GM21786 (cell line): ENCODE measurements around the gene ZNF229.
"Not testable (repeated sequence)": the region's sequence is repeated elsewhere in the genome, so short reads cannot be mapped to it uniquely, and the experiment has no call there.

Experiments used
- ATAC-seq: cut with Tn5 transposase; IDR thresholded peaks from one replicate; pipeline ENCODE4 v1.9.1; 2021; ENCODE audit not compliant: unreplicated experiment

The ZNF229 gene

DNA sequence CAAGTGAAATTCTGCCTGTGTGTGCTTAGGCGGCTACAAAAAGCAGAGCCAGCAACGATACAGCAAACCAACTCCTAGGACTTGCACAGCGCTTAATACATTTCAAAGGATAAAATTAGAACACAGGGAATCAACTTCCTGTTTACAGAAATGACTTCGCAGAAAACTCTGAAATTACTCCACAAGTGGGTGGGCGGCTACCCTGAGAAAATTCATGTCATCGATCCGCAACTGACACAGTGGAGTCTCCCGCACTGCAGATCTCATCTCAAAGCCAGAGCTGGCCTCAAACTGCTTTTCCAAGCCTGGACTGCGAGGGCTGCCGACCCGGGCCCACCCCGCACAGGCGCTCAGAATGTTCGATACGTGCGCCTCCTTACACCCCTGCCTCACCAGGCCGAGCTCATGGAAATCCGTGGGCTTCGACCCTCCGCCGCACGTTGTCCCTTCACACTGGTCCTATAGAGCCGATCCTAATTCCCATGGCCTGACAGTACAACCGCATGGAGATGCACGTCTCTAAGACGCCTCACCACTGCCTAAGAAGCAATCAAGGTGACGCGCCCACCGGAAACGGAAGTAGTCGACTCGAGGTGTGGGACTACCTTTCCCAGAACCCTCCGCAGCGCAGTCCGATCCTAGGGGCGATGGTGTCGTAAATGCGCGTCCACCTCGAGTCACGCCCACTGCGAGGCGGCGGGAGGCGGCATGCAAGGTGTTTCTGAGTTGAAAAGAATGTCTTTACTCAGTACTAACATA, at the start of gene ZNF229:
TSS of gene ZNF229 (minus strand) at position 557 of the 759 bp plus-strand sequence. CDS start 5,625 bp downstream, outside the sequence.
- no peak for ATAC-seq

DNA sequence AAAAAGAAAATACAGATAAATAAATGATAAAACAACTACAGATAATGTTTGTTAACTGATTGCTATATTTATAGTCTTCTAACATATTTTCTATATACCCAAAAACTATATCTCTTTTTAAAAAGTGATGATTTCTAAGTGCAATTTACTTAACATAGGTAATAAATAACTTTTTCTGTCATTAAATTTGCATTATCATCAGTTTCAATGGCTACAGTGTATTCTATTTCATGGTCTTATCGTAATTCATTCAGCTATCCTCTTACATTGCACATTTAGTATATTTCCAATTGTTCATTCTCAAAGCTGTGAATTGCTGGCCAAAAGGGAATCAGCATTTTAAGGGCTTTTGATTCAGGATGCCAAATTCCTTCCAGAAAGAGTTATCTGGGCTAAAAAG, 48.4 kb upstream of the ZNF229 start:
- no peak for ATAC-seq

DNA sequence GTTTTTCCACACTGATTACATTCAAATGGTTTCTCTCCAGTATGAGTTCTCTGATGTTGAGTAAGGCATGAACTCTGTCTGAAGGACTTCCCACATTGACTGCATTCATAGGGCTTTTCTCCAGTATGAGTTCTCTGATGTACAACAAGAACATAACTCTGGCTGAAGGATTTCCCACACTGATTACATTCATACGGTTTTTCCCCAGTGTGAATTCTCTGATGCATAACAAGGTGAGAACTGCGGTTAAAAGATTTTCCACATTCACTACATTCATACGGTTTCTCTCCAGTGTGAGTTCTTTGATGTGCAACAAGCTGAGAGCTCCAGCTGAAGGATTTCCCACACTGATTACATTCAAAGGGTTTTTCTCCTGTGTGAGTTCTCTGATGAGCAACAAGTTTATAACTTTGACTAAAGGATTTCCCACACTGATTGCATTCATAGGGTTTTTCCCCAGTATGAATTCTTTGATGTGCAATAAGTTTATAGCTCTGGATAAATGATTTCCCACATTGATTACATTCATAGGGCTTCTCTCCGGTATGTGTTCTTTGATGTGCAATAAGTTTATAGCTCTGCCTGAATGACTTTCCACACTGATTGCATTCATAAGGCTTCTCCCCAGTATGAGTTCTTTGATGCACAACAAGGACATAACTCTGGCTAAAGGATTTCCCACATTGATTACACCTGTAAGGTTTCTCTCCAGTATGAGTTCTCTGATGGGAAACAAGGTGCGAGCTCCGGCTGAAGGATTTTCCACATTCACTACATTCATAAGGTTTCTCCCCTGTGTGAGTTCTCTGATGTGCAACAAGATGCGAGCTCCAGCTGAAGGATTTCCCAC, 28.5 kb upstream of the ZNF229 start:
- no peak for ATAC-seq

DNA sequence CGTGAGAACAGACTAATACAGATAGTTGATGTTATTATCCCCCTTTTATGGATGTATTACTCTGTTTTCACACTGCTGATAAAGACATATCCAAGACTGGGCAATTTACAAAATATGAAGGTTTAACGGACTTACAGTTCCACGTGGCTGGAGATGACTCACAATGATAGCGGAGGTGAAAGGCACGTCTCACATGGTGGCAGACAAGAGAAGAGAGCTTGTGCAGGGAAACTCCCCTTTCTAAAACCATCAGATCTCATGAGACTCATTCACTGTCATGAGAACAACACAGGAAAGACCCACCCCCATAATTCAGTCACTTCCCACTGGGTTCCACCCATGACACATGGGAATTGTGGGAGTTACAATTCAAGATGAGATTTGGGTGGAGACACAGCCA, 20.5 kb upstream of the ZNF229 start:
- ATAC-seq: not testable (repeated sequence)

DNA sequence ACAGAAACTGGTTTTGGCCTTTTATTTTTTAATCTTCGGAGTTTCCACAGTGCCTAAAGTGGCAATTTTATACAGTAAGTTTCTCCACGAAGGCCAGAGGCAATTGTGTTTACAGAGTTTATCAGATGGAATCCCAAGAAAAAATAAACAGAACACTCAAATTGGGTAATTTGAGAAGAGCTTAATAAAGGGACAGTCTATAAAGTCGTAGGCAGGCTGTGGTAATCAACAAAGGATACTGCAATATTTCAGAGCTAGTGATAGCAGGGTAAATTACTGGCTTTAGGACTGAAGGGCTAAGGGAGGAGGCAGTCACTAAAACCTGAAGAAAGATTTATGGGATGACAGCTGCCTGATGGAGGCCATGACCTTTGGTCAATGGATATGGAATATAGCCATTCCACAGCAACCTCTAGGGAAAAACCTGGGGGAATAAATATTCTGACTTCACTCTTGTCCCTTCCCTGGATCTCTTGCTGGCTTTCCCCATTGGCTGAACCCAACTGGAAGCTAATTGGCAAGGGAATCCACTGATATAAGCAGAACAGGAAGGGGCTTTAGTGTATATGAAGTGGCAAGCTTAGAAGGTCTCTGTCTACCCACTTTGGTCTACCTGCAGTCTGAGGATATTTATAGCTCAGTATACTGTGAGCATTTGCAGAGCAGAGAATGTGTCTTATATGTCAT, 14.5 kb upstream of the ZNF229 start:
- ATAC-seq: not testable (repeated sequence)

DNA sequence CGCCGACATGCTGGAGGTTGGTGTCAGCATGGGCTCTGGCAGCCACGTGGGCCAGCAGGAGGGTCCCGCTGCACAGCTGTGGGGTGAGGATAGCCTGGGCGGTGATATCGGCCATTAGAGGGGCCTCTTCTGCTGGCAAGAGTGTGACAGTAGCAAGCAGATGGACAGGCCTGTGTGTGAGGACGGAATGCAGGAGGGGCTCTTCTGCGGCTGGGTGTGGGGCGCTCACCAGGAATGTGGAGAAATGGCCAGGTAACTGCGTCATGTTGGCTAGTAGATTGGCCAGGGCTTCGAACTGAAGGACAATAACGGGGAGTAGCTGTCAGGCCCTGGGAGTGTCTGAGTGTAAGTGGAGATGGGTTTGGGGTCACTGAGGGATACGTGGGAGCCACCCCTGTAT, 7.7 kb upstream of the ZNF229 start:
- ATAC-seq: not testable (repeated sequence)

DNA sequence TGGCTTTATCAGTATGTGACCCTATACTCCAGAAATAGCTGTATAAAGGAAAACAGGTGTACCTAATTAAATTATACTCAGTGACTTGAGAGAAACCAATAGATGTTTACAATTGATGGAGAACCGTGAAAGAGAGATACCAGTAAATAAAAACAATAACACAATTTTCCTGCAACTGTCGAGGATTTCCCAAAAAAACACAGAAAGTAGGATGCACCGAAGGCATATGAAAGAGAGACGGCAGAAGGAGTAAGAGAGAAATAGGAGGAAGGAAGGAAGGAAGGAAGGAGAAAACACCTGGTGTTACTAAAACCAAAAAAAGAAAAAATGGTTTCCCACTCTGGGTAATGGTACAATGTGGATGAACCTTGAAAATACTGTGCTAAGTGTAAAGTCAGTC, 6.8 kb upstream of the ZNF229 start:
- no peak for ATAC-seq

DNA sequence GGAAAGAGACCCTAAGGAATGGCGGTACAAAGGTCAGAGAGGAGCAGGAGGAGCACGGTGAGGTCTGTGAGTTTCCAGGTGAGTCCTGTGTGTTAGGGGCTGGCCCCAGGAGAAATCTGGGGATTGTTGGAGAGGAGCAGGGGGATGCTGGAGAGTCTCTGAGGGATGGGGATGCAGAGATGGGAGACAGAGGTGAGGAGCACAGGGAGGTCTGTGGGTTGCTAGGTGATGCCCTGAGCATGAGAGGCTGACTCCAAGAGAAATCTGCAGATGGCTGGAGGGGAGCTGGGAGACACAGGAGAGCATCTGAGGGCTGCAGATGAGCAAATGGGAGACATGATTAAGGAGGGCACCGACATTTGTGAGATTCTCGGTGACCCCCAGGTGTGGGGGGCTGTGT, 4.1 kb upstream of the ZNF229 start:
- no peak for ATAC-seq

DNA sequence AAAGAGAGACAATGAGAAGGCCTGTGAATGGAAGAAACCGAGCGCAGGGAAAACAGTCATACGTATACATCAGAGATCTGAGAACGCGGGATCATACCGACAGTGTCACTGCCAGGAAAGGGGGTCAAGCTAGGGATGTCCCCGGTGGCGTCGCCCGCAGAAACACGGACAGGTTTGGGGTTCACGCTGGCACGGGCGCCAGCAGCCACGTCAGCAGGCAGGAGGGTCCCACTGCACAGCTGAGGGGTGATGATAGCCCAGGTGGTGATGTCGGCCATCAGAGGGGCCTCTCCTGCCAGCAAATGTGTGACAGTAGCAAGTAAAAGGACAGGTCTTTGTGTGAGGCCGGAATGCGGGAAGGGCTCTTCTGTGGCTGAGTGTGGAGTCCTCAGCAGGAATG, 3.4 kb upstream of the ZNF229 start:
- no peak for ATAC-seq

DNA sequence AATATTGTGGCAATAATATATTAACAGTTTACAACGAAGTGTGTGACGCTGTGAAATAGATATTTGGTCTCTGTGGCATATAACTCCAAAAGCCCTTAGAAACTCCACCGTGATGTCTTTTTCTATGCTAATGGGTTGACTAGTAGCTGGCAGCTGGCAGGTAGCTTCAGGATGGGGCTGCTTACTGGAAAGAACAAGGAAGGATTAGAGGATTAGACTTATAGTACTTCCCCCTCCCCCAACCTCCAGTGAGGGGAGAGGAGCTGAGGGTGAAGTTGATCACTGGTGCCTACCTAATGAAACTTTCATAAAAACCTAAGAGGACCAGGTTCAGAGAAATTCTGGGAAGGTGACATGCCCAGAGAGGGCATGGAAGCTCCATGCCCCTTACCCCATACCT, 9.8 kb downstream of the ZNF229 start:
- ATAC-seq: no peak

DNA sequence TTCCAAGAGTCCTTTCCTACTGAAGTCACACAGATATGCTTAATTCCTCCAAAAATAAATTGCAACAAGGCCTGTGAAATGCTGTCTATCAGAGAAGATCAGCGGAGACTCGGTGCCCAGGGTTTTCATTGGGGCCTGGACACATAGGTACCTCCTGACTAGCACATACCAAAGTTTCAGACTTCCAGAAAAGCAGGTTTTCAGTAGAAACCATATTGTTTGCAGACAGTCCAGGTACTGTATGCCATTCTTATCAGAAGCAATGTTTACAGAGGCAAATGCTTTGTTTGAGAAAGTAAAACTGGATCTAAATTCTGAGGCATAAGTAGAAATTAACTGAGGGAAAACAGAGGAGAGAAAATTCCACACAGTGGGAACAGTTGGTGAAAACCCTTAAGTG, 12.8 kb downstream of the ZNF229 start:
- ATAC-seq: no peak

DNA sequence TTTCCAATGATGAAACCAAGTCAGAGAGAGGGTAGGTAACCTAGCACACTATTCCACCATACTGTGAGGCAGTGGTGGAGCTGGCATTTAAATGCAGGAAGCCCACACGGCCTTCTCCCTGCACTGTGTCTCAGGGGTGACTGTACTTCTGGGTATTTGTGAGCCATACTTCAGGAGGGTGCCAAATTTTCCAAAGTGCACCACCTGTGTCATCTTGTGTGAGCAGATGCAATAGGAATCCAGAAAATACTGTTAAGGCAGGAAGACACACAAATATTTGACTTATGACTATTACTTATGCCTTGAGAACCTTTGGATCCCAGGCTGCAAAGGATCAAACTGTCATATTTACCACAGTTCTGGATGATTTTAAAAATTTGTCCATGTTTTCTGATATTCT, 17.3 kb downstream of the ZNF229 start:
- ATAC-seq: no peak

DNA sequence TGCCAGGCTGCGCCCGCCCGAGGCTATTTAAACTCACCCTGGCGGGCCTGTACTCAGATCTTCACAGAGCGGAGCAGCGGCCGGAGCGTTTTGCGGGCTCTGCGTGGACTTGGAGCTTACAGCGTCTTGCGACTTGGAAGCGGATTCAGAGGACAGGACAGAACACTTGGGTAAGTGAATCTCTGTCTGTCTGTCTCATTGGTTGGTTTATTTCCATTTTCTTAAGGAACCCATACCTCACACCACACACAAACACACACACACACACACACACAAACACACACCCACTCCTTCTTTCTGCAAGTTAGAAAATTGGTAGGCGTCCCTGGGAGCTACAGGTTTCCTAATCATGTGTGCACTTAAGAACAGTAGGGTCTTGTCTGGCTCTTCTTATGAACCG, 32.7 kb downstream of the ZNF229 start:
- ATAC-seq: not testable (repeated sequence)

DNA sequence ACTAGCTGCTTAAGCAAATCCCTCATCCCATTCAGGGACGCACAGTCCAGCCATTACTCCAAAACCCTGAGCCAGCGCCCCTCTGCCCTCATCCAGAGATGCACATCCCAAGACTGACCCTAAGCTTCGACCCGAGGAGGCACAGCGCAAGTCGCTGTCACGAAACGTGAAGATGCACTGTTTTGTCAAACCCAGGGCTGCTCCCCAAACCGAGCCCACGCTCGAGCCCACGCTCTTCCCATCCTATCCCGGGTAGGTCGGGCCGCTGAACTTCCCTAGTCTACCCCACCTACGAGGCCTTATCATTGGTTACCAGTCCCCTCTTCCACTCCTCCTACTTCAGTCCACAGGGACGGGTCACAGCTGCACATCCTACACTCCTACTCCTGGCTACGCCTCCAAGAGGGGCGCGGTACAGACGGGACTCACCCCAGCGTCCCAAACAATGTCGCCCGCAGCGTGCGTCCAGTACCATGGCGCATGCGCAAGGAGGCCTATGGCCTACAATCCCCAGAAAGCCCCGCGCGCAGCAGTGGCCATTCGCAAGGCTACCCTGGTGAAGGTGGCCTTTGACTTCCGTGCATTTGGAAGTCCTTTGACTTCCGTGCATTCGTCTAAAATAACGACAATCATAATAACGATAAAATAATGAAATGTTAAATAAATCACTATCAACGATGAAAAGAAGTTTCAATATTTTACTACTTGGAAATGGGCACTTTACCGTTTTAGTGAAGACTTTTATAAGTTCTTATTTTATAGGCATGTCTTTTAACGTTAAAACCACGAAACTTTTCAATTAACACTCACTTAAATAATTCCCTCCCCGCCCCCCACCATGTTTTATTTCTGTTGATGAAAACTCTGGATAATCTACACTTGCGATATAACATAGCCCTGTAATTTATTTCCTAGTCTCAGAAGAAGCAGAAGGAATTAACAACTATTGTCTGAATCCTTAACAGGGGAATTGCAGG, 46.8 kb downstream of the ZNF229 start, which contains the start of gene ZNF285:
TSS of gene ZNF285 (minus strand) at position 470 of the 977 bp plus-strand sequence. CDS start 4,395 bp downstream, outside the sequence.
- ATAC-seq: peak; percentile 66

DNA sequence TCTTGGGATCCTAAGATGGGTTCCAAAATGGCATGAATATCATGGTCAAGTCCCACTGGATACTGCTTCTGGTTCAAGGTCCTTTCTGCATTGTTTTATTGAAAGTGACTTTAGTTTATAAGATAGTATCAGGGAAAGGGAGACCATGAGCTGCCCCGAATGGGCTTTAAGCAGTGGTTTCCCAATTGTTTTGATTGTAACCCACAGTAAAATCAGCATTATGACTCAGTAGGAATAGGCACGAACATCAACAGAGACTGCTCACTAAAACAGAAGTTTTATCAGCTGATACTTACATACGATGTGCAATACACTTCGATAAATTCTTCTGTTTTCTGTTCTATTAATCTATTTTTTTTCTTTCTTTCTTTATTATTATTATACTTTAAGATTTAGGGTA, 59.0 kb downstream of the ZNF229 start:
- not testable (repeated sequence) for ATAC-seq
